AG08396 (cell line): ENCODE data around the gene CCL22.

ENCODE experiments used
- DNase-seq: peaks from one replicate; pipeline ENCODE4 v3.0.0; 2012; ENCODE audit warnings: low spot score, mixed read lengths

Gene CCL22

GRCh38 chr16:57376313-57376818, 17.8 kb downstream of the CCL22 start:
- DNase-seq, result no peak

GRCh38 chr16:57377080-57377841, 18.7 kb downstream of the CCL22 start:
- no peak for DNase-seq

GRCh38 chr16:57379579-57379978, 21.0 kb downstream of the CCL22 start:
- no peak for DNase-seq

- no peak for DNase-seq
Measured at GRCh38 chr16:57380671-57381462, 22.3 kb downstream of the CCL22 start.

- no peak for DNase-seq
Measured at GRCh38 chr16:57381791-57382534, 23.4 kb downstream of the CCL22 start.

- DNase-seq, result no peak
Measured at GRCh38 chr16:57382535-57383275, 24.1 kb downstream of the CCL22 start.

GRCh38 chr16:57383276-57384247, 25.0 kb downstream of the CCL22 start:
- DNase-seq, result peak; percentile 41

- DNase-seq, result no peak
Measured at GRCh38 chr16:57384248-57385070, 25.9 kb downstream of the CCL22 start.

GRCh38 chr16:57385083-57385482, 26.5 kb downstream of the CCL22 start:
- no peak for DNase-seq

- no peak for DNase-seq
Measured at GRCh38 chr16:57386381-57386951, 27.9 kb downstream of the CCL22 start.

- no peak for DNase-seq
Measured at GRCh38 chr16:57387598-57388354, 29.2 kb downstream of the CCL22 start.

GRCh38 chr16:57388359-57389086, 29.9 kb downstream of the CCL22 start:
- DNase-seq, result no peak

GRCh38 chr16:57389087-57389468, 30.5 kb downstream of the CCL22 start:
- DNase-seq, result no peak

- no peak for DNase-seq
Measured at GRCh38 chr16:57390636-57391295, 32.2 kb downstream of the CCL22 start.

- no peak for DNase-seq
Measured at GRCh38 chr16:57391300-57391699, 32.7 kb downstream of the CCL22 start.

- DNase-seq, result no peak
Measured at GRCh38 chr16:57391708-57392107, 33.1 kb downstream of the CCL22 start.

- DNase-seq, result no peak
Measured at GRCh38 chr16:57392694-57393093, 34.1 kb downstream of the CCL22 start.
